GM12878 (cell line): ENCODE results near the gene RASSF6. TPM values are rescaled to one million over a fixed set of nuclear protein-coding genes. Genes with fewer than 3 reads are reported as not detected.

Experiments used
- ATAC-seq: fragments of 200-7000 bp; cut with Tn5 transposase; 3 replicates; pipeline ENCODE4 v1.9.1; 2020; ENCODE audit warnings: mild to moderate bottlenecking, moderate library complexity
- BruUV-seq: library from RNA; stranded (reverse); fragments of 400-500 nt; replicated peaks from 2 replicates; lab custom pipeline; 2021; lab: Mats Ljungman, UMichigan
- CTCF ChIA-PET: fragments of 300-600 bp; sonication (Branson Sonifier 250); formaldehyde crosslinking; extraction: SDS; loops from one replicate; lab custom pipeline; 2021; ENCODE audit warnings: inconsistent platforms; lab: Yijun Ruan, JAX
- POLR2A ChIA-PET: fragments of 350-600 bp; formaldehyde crosslinking; extraction: SDS; loops from one replicate; lab custom pipeline; 2021; ENCODE audit warnings: inconsistent platforms; lab: Charles Lee
- RAD21 ChIA-PET: fragments of 300-600 bp; sonication (Branson Sonifier 250); formaldehyde crosslinking; loops from one replicate; lab custom pipeline; 2023; ENCODE audit warnings: antibody characterized with exemption; ENCODE audit not compliant: unreplicated experiment; lab: Charles Lee
- SMC1A ChIA-PET: fragments of 300-600 bp; sonication (Branson Sonifier 250); formaldehyde crosslinking; loops from one replicate; lab custom pipeline; 2023; ENCODE audit not compliant: unreplicated experiment, uncharacterized antibody; lab: Charles Lee
- DNase-seq: peaks from one replicate; pipeline ENCODE4 v3.0.0-alpha.2; 2011; ENCODE audit warnings: low read depth, low spot score
- FAIRE-seq: peaks from 3 replicates; lab custom pipeline; 2011; peaks lifted over from hg19 to GRCh38; lab: Jason Lieb, UNC
- H2AFZ ChIP-seq: 2 replicates; pipeline ENCODE4 v1.6.0; 2011; ENCODE audit warnings: low read depth, low read length, control low read depth; ENCODE audit not compliant: control insufficient read depth
- H3K27ac ChIP-seq: 2 replicates; pipeline ENCODE4 v1.5.1; 2011; ENCODE audit warnings: control low read depth; ENCODE audit not compliant: control insufficient read depth, insufficient read depth
- H3K27me3 ChIP-seq, 2 experiments: replicated peaks in 1 of 2; 2 replicates each; pipeline versions ENCODE4 v1.6.0 to v1.6.1; 2011; ENCODE audit warnings: low read length in 1 of 2; ENCODE audit not compliant: control insufficient read depth in 2 of 2, insufficient read depth in 2 of 2
- H3K36me3 ChIP-seq, 2 experiments: 2 replicates each; pipeline ENCODE4 v1.5.1; 2011; ENCODE audit warnings: low read length in 1 of 2; ENCODE audit not compliant: control insufficient read depth in 2 of 2, insufficient read depth in 2 of 2
- H3K4me1 ChIP-seq: 2 replicates; pipeline ENCODE4 v1.6.1; 2011; ENCODE audit warnings: mild to moderate bottlenecking, low read length, moderate library complexity, mixed read lengths; ENCODE audit not compliant: control insufficient read depth, insufficient read depth
- H3K4me2 ChIP-seq: 2 replicates; pipeline ENCODE4 v1.6.0; 2011; ENCODE audit warnings: control low read depth; ENCODE audit not compliant: control insufficient read depth, insufficient read depth
- H3K4me3 ChIP-seq: fragments of 200-600 bp; sonication (generic); 2 replicates; pipeline ENCODE4 v1.5.1; 2016
- H3K79me2 ChIP-seq: 2 replicates; pipeline ENCODE4 v1.6.0; 2011; ENCODE audit warnings: low read length; ENCODE audit not compliant: control insufficient read depth, insufficient read depth
- H3K9ac ChIP-seq: 2 replicates; pipeline ENCODE4 v1.8.0; 2011; ENCODE audit warnings: low read length, control low read depth, mixed read lengths; ENCODE audit not compliant: control insufficient read depth, insufficient read depth
- H3K9me3 ChIP-seq: replicated peaks from 3 replicates; pipeline ENCODE4 v1.5.1; 2011; ENCODE audit warnings: mild to moderate bottlenecking, low read length; ENCODE audit not compliant: control insufficient read depth, insufficient read depth
- H4K20me1 ChIP-seq: 2 replicates; pipeline ENCODE4 v1.6.0; 2011; ENCODE audit not compliant: control insufficient read depth, insufficient read depth
- BRCA1 ChIP-seq: IDR thresholded peaks from 2 replicates; pipeline ENCODE4 v1.6.1; 2011; ENCODE audit warnings: low read depth, low read length, improper control_type of control experiment
- CHD2 ChIP-seq: IDR thresholded peaks from 2 replicates; pipeline ENCODE4 v1.6.1; 2011; ENCODE audit warnings: low read depth, low read length, improper control_type of control experiment, borderline replicate concordance
- ETV6 ChIP-seq, 2 experiments: fragments of 450-650 bp in 1 of 2; IDR thresholded peaks in 1 of 2; conservative IDR thresholded peaks in 1 of 2; 2 replicates each; pipeline ENCODE4 v1.6.1; 2014; ENCODE audit warnings: antibody characterized with exemption in 1 of 2, borderline replicate concordance in 1 of 2, low read depth in 1 of 2, mild to moderate bottlenecking in 1 of 2, moderate library complexity in 1 of 2
- HDAC6 ChIP-seq: fragments of 200-600 bp; sonication (generic); IDR thresholded peaks from one replicate; pipeline ENCODE4 v1.8.0; 2017; ENCODE audit warnings: antibody characterized with exemption; ENCODE audit not compliant: unreplicated experiment
- MYB ChIP-seq: fragments of 150-350 bp; IDR thresholded peaks from 2 replicates; pipeline ENCODE4 v1.6.1; 2014; ENCODE audit warnings: mild to moderate bottlenecking, low read depth, low read length, borderline replicate concordance
- POLR2A ChIP-seq: IDR thresholded peaks from 2 replicates; pipeline ENCODE4 v1.6.1; 2011; ENCODE audit warnings: low read depth, mild to moderate bottlenecking, low read length
- RBBP5 ChIP-seq: fragments of 200-600 bp; sonication (generic); conservative IDR thresholded peaks from 2 replicates; pipeline ENCODE4 v1.6.1; 2016
- SUZ12 ChIP-seq: fragments of 200-600 bp; sonication (generic); IDR thresholded peaks from one replicate; pipeline ENCODE4 v1.6.1; 2018; ENCODE audit warnings: antibody characterized with exemption, mild to moderate bottlenecking; ENCODE audit not compliant: unreplicated experiment
- TCF12 ChIP-seq: IDR thresholded peaks from 2 replicates; pipeline ENCODE4 v1.6.1; 2011; ENCODE audit warnings: low read depth, mild to moderate bottlenecking, low read length
- YY1 ChIP-seq: IDR thresholded peaks from 2 replicates; pipeline ENCODE4 v1.6.1; 2011; ENCODE audit warnings: low read depth, mild to moderate bottlenecking, low read length
- ZNF384 ChIP-seq: IDR thresholded peaks from 2 replicates; pipeline ENCODE4 v1.6.1; 2012; ENCODE audit warnings: low read depth, mild to moderate bottlenecking, low read length, improper control_type of control experiment, borderline replicate concordance
- WGBS: methylation state at CpG from one replicate; pipeline ENCODE4 v1.1.6; 2016; ENCODE audit warnings: low lambda C conversion rate; ENCODE audit not compliant: insufficient replicate concordance, insufficient coverage; ENCODE audit errors: missing lambda C conversion rate; 5-methylcytosine and 5-hydroxymethylcytosine counted together
- in situ Hi-C: fragments of 300-500 bp; cut with MboI; formaldehyde crosslinking; loops from 9 replicates; pipeline ENCODE4 v1.14.3; 2018; ENCODE audit warnings: mixed read lengths
- intact Hi-C: fragments of 100-400 bp; cut with micrococcal nuclease; formaldehyde crosslinking; loops from one replicate; pipeline ENCODE4 v1.14.2; 2022; ENCODE audit not compliant: unreplicated experiment
- polyA plus RNA-seq, 11 experiments: library from polyadenylated mRNA; depleted of rRNA in 4 of 11; unstranded in 6 of 11; stranded (reverse) in 5 of 11; fragments of >200 nt; fragmentation: Nextera tagmentation in 4 of 11; fragmentation: Illumina TruSeq in 1 of 11; extraction: Ambion mirVana in 4 of 11; extraction: Trizol in 1 of 11; gene quantifications; 1 replicate in 1 of 11; 2 replicates in 10 of 11; pipeline versions ENCODE4 v1.2.1 to v1.2.3, GENCODE V29; 2011 to 2016; ENCODE audit warnings: inconsistent platforms in 2 of 11, missing spikeins in 2 of 11, low read depth in 1 of 11
- total RNA-seq, 4 experiments: library from RNA; depleted of rRNA in 3 of 4; stranded (reverse); fragments of >200 nt in 3 of 4; fragmentation: Illumina TruSeq in 1 of 4; extraction: Trizol in 1 of 4; gene quantifications; 2 replicates each; pipeline versions ENCODE4 v1.2.1 to v1.2.3, GENCODE V29; 2013 to 2021
- TF ChIP-seq, protein P1 (sequence below): fragments of 450-650 bp; IDR thresholded peaks from 2 replicates; pipeline ENCODE4 v1.6.1; 2017; ENCODE audit warnings: mild to moderate bottlenecking, low read depth, inconsistent platforms; ENCODE audit not compliant: poor library complexity, severe bottlenecking
- TF ChIP-seq, protein P2 (sequence below): fragments of 450-650 bp; IDR thresholded peaks from 2 replicates; pipeline ENCODE4 v1.6.1; 2016; ENCODE audit warnings: mild to moderate bottlenecking

RASSF6 gene
- total and polyA plus RNA-seq, 10 of the 15 experiments (the other 5 are each of a cell fraction or from before 2014, with no cell fraction given) = 0.28 to 2.9 (median 0.54) TPM

DNA sequence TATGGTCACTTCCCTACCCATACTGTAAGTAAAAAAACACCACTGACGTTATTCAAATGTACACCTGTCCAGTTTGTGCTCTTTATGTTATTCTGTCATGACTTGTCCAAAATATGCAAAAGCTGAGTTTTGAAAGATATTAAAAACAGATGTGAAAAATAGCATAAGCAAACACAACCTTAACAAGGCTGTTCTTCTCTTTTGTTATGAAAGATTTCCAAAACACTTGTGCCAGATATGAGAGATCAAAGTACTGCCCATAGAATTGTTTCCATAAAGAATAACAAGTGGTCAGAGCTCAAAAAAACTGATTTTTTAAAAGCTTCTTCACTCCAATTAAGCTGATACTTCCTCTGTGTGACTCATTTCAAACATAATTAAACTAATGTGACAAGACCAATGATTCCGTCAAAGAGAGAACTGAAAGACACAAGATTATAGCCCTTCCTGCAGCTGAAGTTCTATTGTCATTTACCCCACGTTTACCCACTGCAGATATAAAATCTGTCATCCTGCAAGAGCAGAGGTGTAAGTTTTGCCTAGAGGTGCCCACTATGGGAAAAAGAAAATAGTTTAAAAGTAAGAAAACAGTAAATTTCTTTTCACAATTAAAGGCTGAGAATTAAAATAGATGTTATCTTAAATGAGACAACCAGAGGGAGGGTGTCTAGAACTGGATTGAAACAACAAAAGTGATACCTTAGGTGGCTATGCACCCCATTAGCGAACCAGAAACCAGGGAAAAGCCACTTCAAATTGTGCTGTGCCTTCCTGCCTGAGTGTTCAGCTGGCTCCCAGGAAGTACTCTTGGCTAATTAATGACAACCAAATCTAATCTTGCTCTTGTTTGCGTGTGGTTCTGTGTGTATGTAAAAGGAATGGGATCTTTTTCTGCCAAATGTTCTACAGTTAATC, 30.1 kb downstream of the RASSF6 start:
- H3K79me2 ChIP-seq = no peaks in the 10 kb centered on the region
- in situ Hi-C loops = no loop called here
- TF ChIP-seq, protein P1, sequence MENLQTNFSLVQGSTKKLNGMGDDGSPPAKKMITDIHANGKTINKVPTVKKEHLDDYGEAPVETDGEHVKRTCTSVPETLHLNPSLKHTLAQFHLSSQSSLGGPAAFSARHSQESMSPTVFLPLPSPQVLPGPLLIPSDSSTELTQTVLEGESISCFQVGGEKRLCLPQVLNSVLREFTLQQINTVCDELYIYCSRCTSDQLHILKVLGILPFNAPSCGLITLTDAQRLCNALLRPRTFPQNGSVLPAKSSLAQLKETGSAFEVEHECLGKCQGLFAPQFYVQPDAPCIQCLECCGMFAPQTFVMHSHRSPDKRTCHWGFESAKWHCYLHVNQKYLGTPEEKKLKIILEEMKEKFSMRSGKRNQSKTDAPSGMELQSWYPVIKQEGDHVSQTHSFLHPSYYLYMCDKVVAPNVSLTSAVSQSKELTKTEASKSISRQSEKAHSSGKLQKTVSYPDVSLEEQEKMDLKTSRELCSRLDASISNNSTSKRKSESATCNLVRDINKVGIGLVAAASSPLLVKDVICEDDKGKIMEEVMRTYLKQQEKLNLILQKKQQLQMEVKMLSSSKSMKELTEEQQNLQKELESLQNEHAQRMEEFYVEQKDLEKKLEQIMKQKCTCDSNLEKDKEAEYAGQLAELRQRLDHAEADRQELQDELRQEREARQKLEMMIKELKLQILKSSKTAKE = peak; percentile 93
- TF ChIP-seq TCF12 = peak; percentile 75
- peak; percentile 81 for TF ChIP-seq MYB
- peak; percentile 65; the same call in 1 of the 2 replicates for TF ChIP-seq RBBP5
- TF ChIP-seq HDAC6 = no peak
- peak; percentile 85 for TF ChIP-seq ZNF384
- TF ChIP-seq SUZ12 = no peak
- TF ChIP-seq YY1 = no peak
- TF ChIP-seq, protein P2, sequence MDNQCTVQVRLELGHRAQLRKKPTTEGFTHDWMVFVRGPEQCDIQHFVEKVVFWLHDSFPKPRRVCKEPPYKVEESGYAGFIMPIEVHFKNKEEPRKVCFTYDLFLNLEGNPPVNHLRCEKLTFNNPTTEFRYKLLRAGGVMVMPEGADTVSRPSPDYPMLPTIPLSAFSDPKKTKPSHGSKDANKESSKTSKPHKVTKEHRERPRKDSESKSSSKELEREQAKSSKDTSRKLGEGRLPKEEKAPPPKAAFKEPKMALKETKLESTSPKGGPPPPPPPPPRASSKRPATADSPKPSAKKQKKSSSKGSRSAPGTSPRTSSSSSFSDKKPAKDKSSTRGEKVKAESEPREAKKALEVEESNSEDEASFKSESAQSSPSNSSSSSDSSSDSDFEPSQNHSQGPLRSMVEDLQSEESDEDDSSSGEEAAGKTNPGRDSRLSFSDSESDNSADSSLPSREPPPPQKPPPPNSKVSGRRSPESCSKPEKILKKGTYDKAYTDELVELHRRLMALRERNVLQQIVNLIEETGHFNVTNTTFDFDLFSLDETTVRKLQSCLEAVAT = peak; percentile 61; the same call in 1 of the 2 replicates
- TF ChIP-seq ETV6 (conservative IDR thresholded peaks at IDR 0.05 in 1 of 2, IDR thresholded peaks at IDR 0.05 in 1 of 2; ENCODE audit: borderline replicate concordance in 1 of 2, low read depth in 1 of 2) = peak in 1 of 2 experiments; percentile 71; a peak in 2 of 4 replicates
- peak; percentile 81 for TF ChIP-seq CHD2
- TF ChIP-seq BRCA1 = no peak
- TF ChIP-seq POLR2A = no peak

More for the DNA sequence above, 30.1 kb downstream of the RASSF6 start:
- intact Hi-C loops = loop anchor here (1.0 to 10.0 kb wide), 6 partner anchors 17 to 335 kb away; partner anchors contain the start of genes ANKRD17 and RASSF6
- DNase-seq = peak; percentile 94
- ATAC-seq = peak; percentile 86
- Histone ChIP-seq H4K20me1 (no peaks in the 10 kb centered on the region), H3K4me3 (peak overlapping the region; percentile 34; the same call in 1 of the 2 replicates), H3K4me1 (peaks cover 26% of the 10 kb centered on the region), H3K9me3 (no peaks in the 10 kb centered on the region; the same call in 2 of the 3 replicates), H3K36me3 (no peaks in the 10 kb centered on the region), H3K27me3 (no peaks in the 10 kb centered on the region), H3K4me2 (peak overlapping the region; percentile 99), H3K27ac (peak overlapping the region; percentile 96), H3K9ac (peak overlapping the region; percentile 66), H2AFZ (peak overlapping the region; percentile 47; the same call in 1 of the 2 replicates)
- SMC1A ChIA-PET = interaction anchor here (0.6 to 2.5 kb wide), 22 partner anchors 9 to 544 kb away, joined by 3 to 48 read pairs (median 4); partner anchors contain the start of gene RASSF6
- POLR2A ChIA-PET = interaction anchor here (0.8 to 2.3 kb wide), 9 partner anchors 11 to 55 kb away, joined by 3 to 17 read pairs (median 5); no protein-coding TSS in a partner anchor
- no TSS peak for BruUV-seq
- RAD21 ChIA-PET = interaction anchor here (0.7 to 3.0 kb wide), 15 partner anchors 11 to 79 kb away, joined by 3 to 42 read pairs (median 10); partner anchors contain the start of gene RASSF6
- peak; percentile 81 for FAIRE-seq
- CTCF ChIA-PET = interaction anchor here (0.7 to 4.1 kb wide), 14 partner anchors 9 to 249 kb away, joined by 3 to 45 read pairs (median 5); partner anchors contain the start of gene RASSF6
- WGBS = 2% methylated on average over 5 of the region's 5 CpGs
